ENCODE measurements around the gene PTF1A.

GRCh38 chr10:23198610-23198939 is 6.5 kb downstream of the PTF1A start:
- TF ChIP-seq, protein P1, sequence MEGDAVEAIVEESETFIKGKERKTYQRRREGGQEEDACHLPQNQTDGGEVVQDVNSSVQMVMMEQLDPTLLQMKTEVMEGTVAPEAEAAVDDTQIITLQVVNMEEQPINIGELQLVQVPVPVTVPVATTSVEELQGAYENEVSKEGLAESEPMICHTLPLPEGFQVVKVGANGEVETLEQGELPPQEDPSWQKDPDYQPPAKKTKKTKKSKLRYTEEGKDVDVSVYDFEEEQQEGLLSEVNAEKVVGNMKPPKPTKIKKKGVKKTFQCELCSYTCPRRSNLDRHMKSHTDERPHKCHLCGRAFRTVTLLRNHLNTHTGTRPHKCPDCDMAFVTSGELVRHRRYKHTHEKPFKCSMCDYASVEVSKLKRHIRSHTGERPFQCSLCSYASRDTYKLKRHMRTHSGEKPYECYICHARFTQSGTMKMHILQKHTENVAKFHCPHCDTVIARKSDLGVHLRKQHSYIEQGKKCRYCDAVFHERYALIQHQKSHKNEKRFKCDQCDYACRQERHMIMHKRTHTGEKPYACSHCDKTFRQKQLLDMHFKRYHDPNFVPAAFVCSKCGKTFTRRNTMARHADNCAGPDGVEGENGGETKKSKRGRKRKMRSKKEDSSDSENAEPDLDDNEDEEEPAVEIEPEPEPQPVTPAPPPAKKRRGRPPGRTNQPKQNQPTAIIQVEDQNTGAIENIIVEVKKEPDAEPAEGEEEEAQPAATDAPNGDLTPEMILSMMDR (IDR thresholded peaks at IDR 0.05) = no peak
- TF ChIP-seq USF2 (IDR thresholded peaks at IDR 0.05) = no peak
- no peak for TF ChIP-seq RNF2 (IDR thresholded peaks at IDR 0.05; ENCODE audit: borderline replicate concordance, low read depth)
- no peak for TF ChIP-seq MAZ (IDR thresholded peaks at IDR 0.05; ENCODE audit: borderline replicate concordance, low read depth, low read length)
- TF ChIP-seq RAD21 (conservative IDR thresholded peaks at IDR 0.05 in 1 of 2, IDR thresholded peaks at IDR 0.05 in 1 of 2) = no peak
- TF ChIP-seq MAFK (IDR thresholded peaks at IDR 0.05; ENCODE audit: partially characterized antibody) = no peak
- no peak for TF ChIP-seq TP53 (CRISPR knock-in tag; IDR thresholded peaks at IDR 0.05)
- no peak for TF ChIP-seq KDM1A (IDR thresholded peaks at IDR 0.05; ENCODE audit: low read depth)
- no peak for TF ChIP-seq FOXS1 (CRISPR knock-in tag; IDR thresholded peaks at IDR 0.05)
- no peak for TF ChIP-seq POLR2A (IDR thresholded peaks at IDR 0.05; ENCODE audit: low read length)
- no peak for TF ChIP-seq HDAC2 (IDR thresholded peaks at IDR 0.05)
- no peak for TF ChIP-seq CEBPB (IDR thresholded peaks at IDR 0.05)

All from A549 (cell line).